ENCODE results near the gene ETHE1. TPM values are rescaled to one million over a fixed set of nuclear protein-coding genes. Genes with fewer than 3 reads are reported as not detected.

ETHE1 gene
- total and polyA plus RNA-seq, 4 donors, result 30.4 to 45.1 (median 34.5) TPM

- H3K4me3 ChIP-seq (ENCODE audit: low read depth in 1 of 3, low read length in 3 of 3), result peak overlapping the region in 2 of 3 donors; percentile 80 to 93
- H3K36me3 ChIP-seq (ENCODE audit: control insufficient read depth in 4 of 4, insufficient read depth in 3 of 4, low read depth in 1 of 4, low read length in 3 of 4), result no peaks in the 10 kb centered on the region
- H3K4me1 ChIP-seq (ENCODE audit: control insufficient read depth in 4 of 4, insufficient read depth in 4 of 4, low read length in 3 of 4), result peaks cover 17 to 57% (median 36%) of the 10 kb centered on the region in 4 donors
- no peaks in the 10 kb centered on the region for H3K27me3 ChIP-seq (ENCODE audit: control insufficient read depth in 4 of 4, insufficient read depth in 4 of 4, low read length in 3 of 4)
- H3K9ac ChIP-seq (ENCODE audit: low read depth in 1 of 2, low read length in 2 of 2), result peak overlapping the region in 1 of 2 donors; percentile 62
- TF ChIP-seq RXRA (IDR thresholded peaks at IDR 0.05) (no peak), ZBTB33 (IDR thresholded peaks at IDR 0.05) (no peak), EGR1 (IDR thresholded peaks at IDR 0.05; ENCODE audit: low read depth in 2 of 2) (no peak), CTCF (IDR thresholded peaks at IDR 0.05; ENCODE audit: low read depth, low read length, missing input control) (no peak), GABPA (IDR thresholded peaks at IDR 0.05 in 1 of 2, conservative IDR thresholded peaks at IDR 0.05 in 1 of 2) (no peak), MAX (IDR thresholded peaks at IDR 0.05) (no peak), YY1 (IDR thresholded peaks at IDR 0.05) (no peak), FOXA2 (IDR thresholded peaks at IDR 0.05) (no peak), FOXA1 (IDR thresholded peaks at IDR 0.05) (no peak), NR2F2 (IDR thresholded peaks at IDR 0.05) (no peak), ATF3 (IDR thresholded peaks at IDR 0.05) (no peak), JUND (IDR thresholded peaks at IDR 0.05) (no peak), TAF1 (conservative IDR thresholded peaks at IDR 0.05) (no peak), REST (IDR thresholded peaks at IDR 0.05) (no peak), RAD21 (IDR thresholded peaks at IDR 0.05) (no peak), HNF4A (conservative IDR thresholded peaks at IDR 0.05) (no peak), SP1 (IDR thresholded peaks at IDR 0.05) (no peak), HNF4G (IDR thresholded peaks at IDR 0.05) (no peak)
- no peaks in the 10 kb centered on the region for H3K9me3 ChIP-seq (ENCODE audit: control insufficient read depth in 4 of 4, low read length in 3 of 4)
- H3K27ac ChIP-seq (ENCODE audit: low read depth in 1 of 2, low read length in 2 of 2), result peak overlapping the region; percentile 91 to 95
- WGBS, result 90% methylated on average over 23 of the region's 23 CpGs
- DNase-seq (ENCODE audit: low spot score), result no peak
These were observed 24.5 kb downstream of the ETHE1 start for GRCh38 chr19:43502419-43502976.

Measured in liver (tissue), 9 donors.